H9 (cell line): ENCODE data around the gene ITIH5. TPM values are rescaled to one million over a fixed set of nuclear protein-coding genes. Genes with fewer than 3 reads are reported as not detected.

ENCODE experiments used
- DNase-seq: peaks from one replicate; pipeline ENCODE4 v3.0.0-alpha.2; 2017
- H2AFZ ChIP-seq: one replicate; pipeline ENCODE4 v1.6.1; 2013; ENCODE audit warnings: mild to moderate bottlenecking, low read length, control low read depth, moderate library complexity
- H2AK5ac ChIP-seq: 2 replicates; pipeline ENCODE4 v1.6.1; 2013; ENCODE audit warnings: low read length, control low read depth, mixed read lengths; ENCODE audit not compliant: insufficient read length
- H2BK120ac ChIP-seq: one replicate; pipeline ENCODE4 v1.6.1; 2013; ENCODE audit warnings: low read depth, mild to moderate bottlenecking, low read length, control low read depth, inconsistent platforms; ENCODE audit not compliant: poor library complexity, severe bottlenecking
- H2BK12ac ChIP-seq: 2 replicates; pipeline ENCODE4 v1.6.1; 2013; ENCODE audit warnings: low read length, control low read depth, mixed read lengths, low read depth; ENCODE audit not compliant: insufficient read length
- H2BK15ac ChIP-seq: 2 replicates; pipeline ENCODE4 v1.6.1; 2013; ENCODE audit warnings: low read depth, low read length, control low read depth
- H2BK20ac ChIP-seq: one replicate; pipeline ENCODE4 v1.6.1; 2013; ENCODE audit warnings: low read depth, mild to moderate bottlenecking, low read length, control low read depth, inconsistent platforms; ENCODE audit not compliant: poor library complexity, severe bottlenecking
- H2BK5ac ChIP-seq: 2 replicates; pipeline ENCODE4 v1.6.1; 2013; ENCODE audit warnings: low read length, control low read depth, mixed read lengths; ENCODE audit not compliant: insufficient read length
- H3K14ac ChIP-seq: 2 replicates; pipeline ENCODE4 v1.6.1; 2013; ENCODE audit warnings: low read length, control low read depth; ENCODE audit not compliant: insufficient read depth
- H3K18ac ChIP-seq: 2 replicates; pipeline ENCODE4 v1.6.1; 2013; ENCODE audit warnings: low read depth, mild to moderate bottlenecking, mixed read lengths, low read length, control low read depth; ENCODE audit not compliant: insufficient read length
- H3K23ac ChIP-seq: 2 replicates; pipeline ENCODE4 v1.6.1; 2013; ENCODE audit warnings: low read length, control low read depth, mixed read lengths, low read depth; ENCODE audit not compliant: insufficient read length
- H3K23me2 ChIP-seq: 2 replicates; pipeline ENCODE4 v1.6.1; 2013; ENCODE audit warnings: low read depth, mild to moderate bottlenecking, mixed read lengths, low read length, control low read depth; ENCODE audit not compliant: insufficient read length, poor library complexity, severe bottlenecking
- H3K27ac ChIP-seq: 2 replicates; pipeline ENCODE4 v1.5.1; 2013; ENCODE audit warnings: low read length, control low read depth, mixed read lengths, low read depth; ENCODE audit not compliant: insufficient read length
- H3K27me3 ChIP-seq: 2 replicates; pipeline ENCODE4 v1.6.1; 2013; ENCODE audit warnings: low read length, control low read depth, inconsistent platforms; ENCODE audit not compliant: insufficient read depth
- H3K4ac ChIP-seq: 2 replicates; pipeline ENCODE4 v1.6.1; 2013; ENCODE audit warnings: low read depth, mild to moderate bottlenecking, control low read depth, inconsistent platforms, low read length, moderate library complexity
- H3K4me1 ChIP-seq: 2 replicates; pipeline ENCODE4 v1.6.1; 2013; ENCODE audit warnings: low read length, control low read depth, inconsistent platforms; ENCODE audit not compliant: insufficient read depth
- H3K4me2 ChIP-seq: 2 replicates; pipeline ENCODE4 v1.6.1; 2013; ENCODE audit warnings: low read length, control low read depth, mixed read lengths; ENCODE audit not compliant: insufficient read length, insufficient read depth
- H3K56ac ChIP-seq: 2 replicates; pipeline ENCODE4 v1.6.1; 2013; ENCODE audit warnings: low read depth, mild to moderate bottlenecking, mixed read lengths, low read length, control low read depth; ENCODE audit not compliant: insufficient read length
- H3K79me1 ChIP-seq: 2 replicates; pipeline ENCODE4 v1.6.1; 2013; ENCODE audit warnings: low read depth, mild to moderate bottlenecking, moderate library complexity, low read length, control low read depth, inconsistent platforms; ENCODE audit not compliant: insufficient read depth, poor library complexity, severe bottlenecking
- H3K79me2 ChIP-seq: 2 replicates; pipeline ENCODE4 v1.6.1; 2013; ENCODE audit warnings: low read length, control low read depth, inconsistent platforms; ENCODE audit not compliant: insufficient read depth
- H3K9ac ChIP-seq: 2 replicates; pipeline ENCODE4 v1.6.1; 2013; ENCODE audit warnings: low read length, control low read depth, mixed read lengths; ENCODE audit not compliant: insufficient read length; ENCODE audit errors: extremely low read depth
- H3K9me3 ChIP-seq: one replicate; pipeline ENCODE4 v1.6.1; 2013; ENCODE audit warnings: low read depth, low read length, inconsistent platforms; ENCODE audit not compliant: control insufficient read depth
- H3T11ph ChIP-seq: one replicate; pipeline ENCODE4 v1.6.1; 2013; ENCODE audit warnings: mild to moderate bottlenecking, low read length, control low read depth, inconsistent platforms
- H4K20me1 ChIP-seq: one replicate; pipeline ENCODE4 v1.6.1; 2013; ENCODE audit not compliant: control insufficient read depth, insufficient read length, insufficient read depth
- H4K5ac ChIP-seq: 2 replicates; pipeline ENCODE4 v1.6.1; 2013; ENCODE audit warnings: low read depth, mild to moderate bottlenecking, mixed read lengths, low read length, control low read depth; ENCODE audit not compliant: insufficient read length
- H4K8ac ChIP-seq: replicated peaks from 2 replicates; pipeline ENCODE4 v1.6.1; 2013; ENCODE audit warnings: low read length, control low read depth, mixed read lengths, low read depth; ENCODE audit not compliant: insufficient read length
- H4K91ac ChIP-seq: 2 replicates; pipeline ENCODE4 v1.6.1; 2013; ENCODE audit warnings: low read depth, mild to moderate bottlenecking, moderate library complexity, mixed read lengths, low read length, control low read depth; ENCODE audit not compliant: insufficient read length
- H3K27ac Mint-ChIP-seq, 3 experiments: 2 replicates in 2 of 3; 3 replicates in 1 of 3; pipeline ENCODE4 v1.8.0; 2020 to 2021; ENCODE audit warnings: mixed read lengths in 3 of 3, mild to moderate bottlenecking in 1 of 3, moderate library complexity in 1 of 3
- H3K27me3 Mint-ChIP-seq: 2 replicates; pipeline ENCODE4 v1.8.0; 2021; ENCODE audit warnings: low read depth, mild to moderate bottlenecking, moderate library complexity, mixed read lengths
- H3K36me3 Mint-ChIP-seq, 3 experiments: 2 replicates in 2 of 3; 3 replicates in 1 of 3; pipeline ENCODE4 v1.8.0; 2020 to 2021; ENCODE audit warnings: low read depth in 3 of 3, mixed read lengths in 3 of 3; ENCODE audit not compliant: insufficient read depth in 1 of 3
- H3K4me1 Mint-ChIP-seq, 2 experiments: 2 replicates each; pipeline ENCODE4 v1.8.0; 2020; ENCODE audit warnings: mixed read lengths in 2 of 2
- H3K4me3 Mint-ChIP-seq, 2 experiments: 2 replicates in 1 of 2; 3 replicates in 1 of 2; pipeline ENCODE4 v1.8.0; 2020 to 2021; ENCODE audit warnings: mild to moderate bottlenecking in 2 of 2, mixed read lengths in 2 of 2, moderate library complexity in 1 of 2
- H3K9me3 Mint-ChIP-seq, 2 experiments: 2 replicates in 1 of 2; 3 replicates in 1 of 2; pipeline ENCODE4 v1.8.0; 2020; ENCODE audit warnings: mild to moderate bottlenecking in 2 of 2, mixed read lengths in 2 of 2, moderate library complexity in 1 of 2
- WGBS: extraction: QIAGEN DNeasy Blood & Tissue Kit; methylation state at CpG from one replicate; pipeline ENCODE4 v1.1.7; 2013; ENCODE audit warnings: missing lambda C conversion rate, low lambda C conversion rate, mixed read lengths; ENCODE audit not compliant: insufficient read length; ENCODE audit errors: extremely low coverage; 5-methylcytosine and 5-hydroxymethylcytosine counted together
- total RNA-seq: library from RNA; stranded (reverse); gene quantifications from 2 replicates; pipeline ENCODE4 v1.2.1, GENCODE V29; 2021
- TF ChIP-seq, protein P1 (sequence below): fragments of 200-600 bp; sonication (generic); conservative IDR thresholded peaks from 3 replicates; pipeline ENCODE4 v1.8.0; 2021; ENCODE audit warnings: antibody characterized with exemption, mild to moderate bottlenecking

Gene ITIH5
- total RNA-seq, 1 experiment from 2014 or later = 1.3 TPM

- no peak overlapping the region for H3K27ac ChIP-seq
- H3K79me1 ChIP-seq = no peaks in the 10 kb centered on the region
- peaks cover 31% of the 10 kb centered on the region in 2 experiments for H3K9me3 Mint-ChIP-seq
- WGBS = no CpG with 5 or more reads among the region's 7 CpGs
- H3K27me3 Mint-ChIP-seq = peaks cover 6% of the 10 kb centered on the region
- H4K8ac ChIP-seq = no peak overlapping the region
- H3K9ac ChIP-seq = no peak overlapping the region
- H3K27ac Mint-ChIP-seq = peak overlapping the region in 2 of 3 experiments; percentile 53 to 71; a peak in 1 of 7 replicates
- no peak overlapping the region for H3K4me2 ChIP-seq
- no peaks in the 10 kb centered on the region for H3K23me2 ChIP-seq
- no peak overlapping the region for H3K56ac ChIP-seq
- H3K18ac ChIP-seq = no peak overlapping the region
- no peak overlapping the region for H3T11ph ChIP-seq
- H3K36me3 Mint-ChIP-seq = peaks cover 7 to 23% (median 8%) of the 10 kb centered on the region in 3 experiments; a peak in 6 of 7 replicates
- H2AFZ ChIP-seq = no peak overlapping the region
- H2BK5ac ChIP-seq = no peak overlapping the region
- no peaks in the 10 kb centered on the region for H4K20me1 ChIP-seq
- H2BK15ac ChIP-seq = no peak overlapping the region
- H3K9me3 ChIP-seq = no peaks in the 10 kb centered on the region
- TF ChIP-seq, protein P1, sequence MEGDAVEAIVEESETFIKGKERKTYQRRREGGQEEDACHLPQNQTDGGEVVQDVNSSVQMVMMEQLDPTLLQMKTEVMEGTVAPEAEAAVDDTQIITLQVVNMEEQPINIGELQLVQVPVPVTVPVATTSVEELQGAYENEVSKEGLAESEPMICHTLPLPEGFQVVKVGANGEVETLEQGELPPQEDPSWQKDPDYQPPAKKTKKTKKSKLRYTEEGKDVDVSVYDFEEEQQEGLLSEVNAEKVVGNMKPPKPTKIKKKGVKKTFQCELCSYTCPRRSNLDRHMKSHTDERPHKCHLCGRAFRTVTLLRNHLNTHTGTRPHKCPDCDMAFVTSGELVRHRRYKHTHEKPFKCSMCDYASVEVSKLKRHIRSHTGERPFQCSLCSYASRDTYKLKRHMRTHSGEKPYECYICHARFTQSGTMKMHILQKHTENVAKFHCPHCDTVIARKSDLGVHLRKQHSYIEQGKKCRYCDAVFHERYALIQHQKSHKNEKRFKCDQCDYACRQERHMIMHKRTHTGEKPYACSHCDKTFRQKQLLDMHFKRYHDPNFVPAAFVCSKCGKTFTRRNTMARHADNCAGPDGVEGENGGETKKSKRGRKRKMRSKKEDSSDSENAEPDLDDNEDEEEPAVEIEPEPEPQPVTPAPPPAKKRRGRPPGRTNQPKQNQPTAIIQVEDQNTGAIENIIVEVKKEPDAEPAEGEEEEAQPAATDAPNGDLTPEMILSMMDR = no peak
- no peak overlapping the region for H2AK5ac ChIP-seq
- no peak overlapping the region for H2BK120ac ChIP-seq
- H4K5ac ChIP-seq = no peak overlapping the region
- H3K4me3 Mint-ChIP-seq = no peak overlapping the region
- H3K14ac ChIP-seq = no peak overlapping the region
- DNase-seq = peak; percentile 48
- no peaks in the 10 kb centered on the region for H3K79me2 ChIP-seq
- H3K4me1 Mint-ChIP-seq = peaks cover 13 to 14% of the 10 kb centered on the region in 2 experiments
- H3K27me3 ChIP-seq = no peaks in the 10 kb centered on the region
- H3K4me1 ChIP-seq = no peaks in the 10 kb centered on the region
- H3K4ac ChIP-seq = no peak overlapping the region
- H2BK12ac ChIP-seq = no peak overlapping the region
- H3K23ac ChIP-seq = no peak overlapping the region
- no peak overlapping the region for H4K91ac ChIP-seq
- H2BK20ac ChIP-seq = no peak overlapping the region
Measured at GRCh38 chr10:7512487-7512886, 154.3 kb downstream of the ITIH5 start.
